H9 (cell line): Measurements from ENCODE around the gene ANO6. TPM values are rescaled to one million over a fixed set of nuclear protein-coding genes. Genes with fewer than 3 reads are reported as not detected.
A peak's percentile ranks its signal among the peaks of the same experiment; 100 is the strongest.

Experiments used
- DNase-seq: peaks from one replicate; pipeline ENCODE4 v3.0.0-alpha.2; 2017
- H2AFZ ChIP-seq: one replicate; pipeline ENCODE4 v1.6.1; 2013; ENCODE audit warnings: mild to moderate bottlenecking, low read length, control low read depth, moderate library complexity
- H2AK5ac ChIP-seq: 2 replicates; pipeline ENCODE4 v1.6.1; 2013; ENCODE audit warnings: low read length, control low read depth, mixed read lengths; ENCODE audit not compliant: insufficient read length
- H2BK120ac ChIP-seq: one replicate; pipeline ENCODE4 v1.6.1; 2013; ENCODE audit warnings: low read depth, mild to moderate bottlenecking, low read length, control low read depth, inconsistent platforms; ENCODE audit not compliant: poor library complexity, severe bottlenecking
- H2BK12ac ChIP-seq: 2 replicates; pipeline ENCODE4 v1.6.1; 2013; ENCODE audit warnings: low read length, control low read depth, mixed read lengths, low read depth; ENCODE audit not compliant: insufficient read length
- H2BK15ac ChIP-seq: 2 replicates; pipeline ENCODE4 v1.6.1; 2013; ENCODE audit warnings: low read depth, low read length, control low read depth
- H2BK20ac ChIP-seq: one replicate; pipeline ENCODE4 v1.6.1; 2013; ENCODE audit warnings: low read depth, mild to moderate bottlenecking, low read length, control low read depth, inconsistent platforms; ENCODE audit not compliant: poor library complexity, severe bottlenecking
- H2BK5ac ChIP-seq: 2 replicates; pipeline ENCODE4 v1.6.1; 2013; ENCODE audit warnings: low read length, control low read depth, mixed read lengths; ENCODE audit not compliant: insufficient read length
- H3K14ac ChIP-seq: 2 replicates; pipeline ENCODE4 v1.6.1; 2013; ENCODE audit warnings: low read length, control low read depth; ENCODE audit not compliant: insufficient read depth
- H3K18ac ChIP-seq: 2 replicates; pipeline ENCODE4 v1.6.1; 2013; ENCODE audit warnings: low read depth, mild to moderate bottlenecking, mixed read lengths, low read length, control low read depth; ENCODE audit not compliant: insufficient read length
- H3K23ac ChIP-seq: 2 replicates; pipeline ENCODE4 v1.6.1; 2013; ENCODE audit warnings: low read length, control low read depth, mixed read lengths, low read depth; ENCODE audit not compliant: insufficient read length
- H3K23me2 ChIP-seq: 2 replicates; pipeline ENCODE4 v1.6.1; 2013; ENCODE audit warnings: low read depth, mild to moderate bottlenecking, mixed read lengths, low read length, control low read depth; ENCODE audit not compliant: insufficient read length, poor library complexity, severe bottlenecking
- H3K27ac ChIP-seq: 2 replicates; pipeline ENCODE4 v1.5.1; 2013; ENCODE audit warnings: low read length, control low read depth, mixed read lengths, low read depth; ENCODE audit not compliant: insufficient read length
- H3K27me3 ChIP-seq: 2 replicates; pipeline ENCODE4 v1.6.1; 2013; ENCODE audit warnings: low read length, control low read depth, inconsistent platforms; ENCODE audit not compliant: insufficient read depth
- H3K4ac ChIP-seq: 2 replicates; pipeline ENCODE4 v1.6.1; 2013; ENCODE audit warnings: low read depth, mild to moderate bottlenecking, control low read depth, inconsistent platforms, low read length, moderate library complexity
- H3K4me1 ChIP-seq: 2 replicates; pipeline ENCODE4 v1.6.1; 2013; ENCODE audit warnings: low read length, control low read depth, inconsistent platforms; ENCODE audit not compliant: insufficient read depth
- H3K4me2 ChIP-seq: 2 replicates; pipeline ENCODE4 v1.6.1; 2013; ENCODE audit warnings: low read length, control low read depth, mixed read lengths; ENCODE audit not compliant: insufficient read length, insufficient read depth
- H3K56ac ChIP-seq: 2 replicates; pipeline ENCODE4 v1.6.1; 2013; ENCODE audit warnings: low read depth, mild to moderate bottlenecking, mixed read lengths, low read length, control low read depth; ENCODE audit not compliant: insufficient read length
- H3K79me1 ChIP-seq: 2 replicates; pipeline ENCODE4 v1.6.1; 2013; ENCODE audit warnings: low read depth, mild to moderate bottlenecking, moderate library complexity, low read length, control low read depth, inconsistent platforms; ENCODE audit not compliant: insufficient read depth, poor library complexity, severe bottlenecking
- H3K79me2 ChIP-seq: 2 replicates; pipeline ENCODE4 v1.6.1; 2013; ENCODE audit warnings: low read length, control low read depth, inconsistent platforms; ENCODE audit not compliant: insufficient read depth
- H3K9ac ChIP-seq: 2 replicates; pipeline ENCODE4 v1.6.1; 2013; ENCODE audit warnings: low read length, control low read depth, mixed read lengths; ENCODE audit not compliant: insufficient read length; ENCODE audit errors: extremely low read depth
- H3K9me3 ChIP-seq: one replicate; pipeline ENCODE4 v1.6.1; 2013; ENCODE audit warnings: low read depth, low read length, inconsistent platforms; ENCODE audit not compliant: control insufficient read depth
- H3T11ph ChIP-seq: one replicate; pipeline ENCODE4 v1.6.1; 2013; ENCODE audit warnings: mild to moderate bottlenecking, low read length, control low read depth, inconsistent platforms
- H4K20me1 ChIP-seq: one replicate; pipeline ENCODE4 v1.6.1; 2013; ENCODE audit not compliant: control insufficient read depth, insufficient read length, insufficient read depth
- H4K5ac ChIP-seq: 2 replicates; pipeline ENCODE4 v1.6.1; 2013; ENCODE audit warnings: low read depth, mild to moderate bottlenecking, mixed read lengths, low read length, control low read depth; ENCODE audit not compliant: insufficient read length
- H4K8ac ChIP-seq: replicated peaks from 2 replicates; pipeline ENCODE4 v1.6.1; 2013; ENCODE audit warnings: low read length, control low read depth, mixed read lengths, low read depth; ENCODE audit not compliant: insufficient read length
- H4K91ac ChIP-seq: 2 replicates; pipeline ENCODE4 v1.6.1; 2013; ENCODE audit warnings: low read depth, mild to moderate bottlenecking, moderate library complexity, mixed read lengths, low read length, control low read depth; ENCODE audit not compliant: insufficient read length
- H3K27ac Mint-ChIP-seq, 3 experiments: 2 replicates in 2 of 3; 3 replicates in 1 of 3; pipeline ENCODE4 v1.8.0; 2020 to 2021; ENCODE audit warnings: mixed read lengths in 3 of 3, mild to moderate bottlenecking in 1 of 3, moderate library complexity in 1 of 3
- H3K27me3 Mint-ChIP-seq: 2 replicates; pipeline ENCODE4 v1.8.0; 2021; ENCODE audit warnings: low read depth, mild to moderate bottlenecking, moderate library complexity, mixed read lengths
- H3K36me3 Mint-ChIP-seq, 3 experiments: 2 replicates in 2 of 3; 3 replicates in 1 of 3; pipeline ENCODE4 v1.8.0; 2020 to 2021; ENCODE audit warnings: low read depth in 3 of 3, mixed read lengths in 3 of 3; ENCODE audit not compliant: insufficient read depth in 1 of 3
- H3K4me1 Mint-ChIP-seq, 2 experiments: 2 replicates each; pipeline ENCODE4 v1.8.0; 2020; ENCODE audit warnings: mixed read lengths in 2 of 2
- H3K4me3 Mint-ChIP-seq, 2 experiments: 2 replicates in 1 of 2; 3 replicates in 1 of 2; pipeline ENCODE4 v1.8.0; 2020 to 2021; ENCODE audit warnings: mild to moderate bottlenecking in 2 of 2, mixed read lengths in 2 of 2, moderate library complexity in 1 of 2
- H3K9me3 Mint-ChIP-seq, 2 experiments: 2 replicates in 1 of 2; 3 replicates in 1 of 2; pipeline ENCODE4 v1.8.0; 2020; ENCODE audit warnings: mild to moderate bottlenecking in 2 of 2, mixed read lengths in 2 of 2, moderate library complexity in 1 of 2
- WGBS: extraction: QIAGEN DNeasy Blood & Tissue Kit; methylation state at CpG from one replicate; pipeline ENCODE4 v1.1.7; 2013; ENCODE audit warnings: missing lambda C conversion rate, low lambda C conversion rate, mixed read lengths; ENCODE audit not compliant: insufficient read length; ENCODE audit errors: extremely low coverage; 5-methylcytosine and 5-hydroxymethylcytosine counted together
- total RNA-seq: library from RNA; stranded (reverse); gene quantifications from 2 replicates; pipeline ENCODE4 v1.2.1, GENCODE V29; 2021
- TF ChIP-seq, protein P1 (sequence below): fragments of 200-600 bp; sonication (generic); conservative IDR thresholded peaks from 3 replicates; pipeline ENCODE4 v1.8.0; 2021; ENCODE audit warnings: antibody characterized with exemption, mild to moderate bottlenecking

Gene ANO6
- total RNA-seq, 1 experiment from 2014 or later, result 24.3 TPM

DNA sequence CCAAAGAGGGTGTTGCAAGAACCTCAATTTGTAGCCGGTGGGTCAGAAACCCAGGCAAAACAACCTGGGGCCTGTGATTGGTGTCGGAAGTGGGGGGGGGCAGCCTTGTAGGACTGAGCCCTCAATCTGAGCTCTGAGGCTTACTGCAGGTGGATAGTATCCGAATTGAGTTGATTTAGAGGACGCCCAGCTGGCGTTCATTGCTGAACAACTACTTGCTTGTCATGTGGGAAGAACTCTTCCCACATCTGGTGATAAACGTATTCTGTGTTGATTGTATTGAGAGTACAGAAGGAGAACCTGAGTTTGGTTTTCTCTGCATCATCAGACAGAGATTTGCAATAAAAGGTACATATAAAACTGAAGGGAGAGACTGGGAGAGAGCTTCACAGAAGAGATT, 5.1 kb downstream of the ANO6 start:
- peaks cover 49 to 50% of the 10 kb centered on the region in 2 experiments for H3K4me1 Mint-ChIP-seq
- H3K79me1 ChIP-seq, result peaks cover 5% of the 10 kb centered on the region

More for the DNA sequence above, 5.1 kb downstream of the ANO6 start:
- H2BK12ac ChIP-seq, result no peak overlapping the region
- H3K14ac ChIP-seq, result no peak overlapping the region
- Mint-ChIP-seq H3K9me3 (peaks cover 0 to 2% of the 10 kb centered on the region in 2 experiments; a peak in 2 of 5 replicates), H3K36me3 (peaks cover 18 to 22% (median 20%) of the 10 kb centered on the region in 3 experiments), H3K4me3 (no peak overlapping the region; a peak in 1 of 5 replicates), H3K27me3 (no peaks in the 10 kb centered on the region), H3K27ac (peak overlapping the region; percentile 4 to 59 (median 57); a peak in 6 of 7 replicates)
- no peak overlapping the region for H3K4ac ChIP-seq
- H2BK20ac ChIP-seq, result no peak overlapping the region
- TF ChIP-seq, protein P1, sequence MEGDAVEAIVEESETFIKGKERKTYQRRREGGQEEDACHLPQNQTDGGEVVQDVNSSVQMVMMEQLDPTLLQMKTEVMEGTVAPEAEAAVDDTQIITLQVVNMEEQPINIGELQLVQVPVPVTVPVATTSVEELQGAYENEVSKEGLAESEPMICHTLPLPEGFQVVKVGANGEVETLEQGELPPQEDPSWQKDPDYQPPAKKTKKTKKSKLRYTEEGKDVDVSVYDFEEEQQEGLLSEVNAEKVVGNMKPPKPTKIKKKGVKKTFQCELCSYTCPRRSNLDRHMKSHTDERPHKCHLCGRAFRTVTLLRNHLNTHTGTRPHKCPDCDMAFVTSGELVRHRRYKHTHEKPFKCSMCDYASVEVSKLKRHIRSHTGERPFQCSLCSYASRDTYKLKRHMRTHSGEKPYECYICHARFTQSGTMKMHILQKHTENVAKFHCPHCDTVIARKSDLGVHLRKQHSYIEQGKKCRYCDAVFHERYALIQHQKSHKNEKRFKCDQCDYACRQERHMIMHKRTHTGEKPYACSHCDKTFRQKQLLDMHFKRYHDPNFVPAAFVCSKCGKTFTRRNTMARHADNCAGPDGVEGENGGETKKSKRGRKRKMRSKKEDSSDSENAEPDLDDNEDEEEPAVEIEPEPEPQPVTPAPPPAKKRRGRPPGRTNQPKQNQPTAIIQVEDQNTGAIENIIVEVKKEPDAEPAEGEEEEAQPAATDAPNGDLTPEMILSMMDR, result no peak
- H4K20me1 ChIP-seq, result no peaks in the 10 kb centered on the region
- no CpG with 5 or more reads among the region's 6 CpGs for WGBS
- no peak overlapping the region for H2BK5ac ChIP-seq
- no peaks in the 10 kb centered on the region for H3K9me3 ChIP-seq
- H3K4me1 ChIP-seq, result peaks cover 10% of the 10 kb centered on the region
- no peak overlapping the region for H2BK120ac ChIP-seq
- peak overlapping the region; percentile 47 for H3K4me2 ChIP-seq
- H3K23me2 ChIP-seq, result peaks cover 5% of the 10 kb centered on the region
- no peak overlapping the region for H3K56ac ChIP-seq
- H4K5ac ChIP-seq, result no peak overlapping the region
- H2BK15ac ChIP-seq, result no peak overlapping the region
- H4K91ac ChIP-seq, result no peak overlapping the region
- DNase-seq, result no peak
- H3T11ph ChIP-seq, result no peak overlapping the region
- no peak overlapping the region for H3K27ac ChIP-seq
- no peak overlapping the region for H3K9ac ChIP-seq
- no peak overlapping the region for H3K23ac ChIP-seq
- no peak overlapping the region for H2AFZ ChIP-seq
- no peak overlapping the region for H2AK5ac ChIP-seq
- H4K8ac ChIP-seq, result no peak overlapping the region
- H3K79me2 ChIP-seq, result peaks cover 38% of the 10 kb centered on the region; the same call in 1 of the 2 replicates
- no peak overlapping the region for H3K18ac ChIP-seq
- no peaks in the 10 kb centered on the region for H3K27me3 ChIP-seq
